Measurements from ENCODE around the gene RFFL.
A peak's percentile ranks its signal among the peaks of the same experiment; 100 is the strongest.
"Not testable (repeated sequence)": the region's sequence is repeated elsewhere in the genome, so short reads cannot be mapped to it uniquely, and the experiment has no call there.

The RFFL gene
- total RNA-seq, result 36.0 to 77.0 reads per million in 2 experiments

- DNase-seq (ENCODE audit: low read depth), result peak; percentile 81
Measured at GRCh38 chr17:35063514-35064223, at the start of gene RFFL. Gene RFFL, minus strand, starts transcription at chr17:35063707. Its CDS starts 37,154 bp downstream, at chr17:35026553.

GRCh38 chr17:35110791-35111190, 47.3 kb upstream of the RFFL start:
- not testable (repeated sequence) for DNase-seq (ENCODE audit: low read depth)

GRCh38 chr17:35104844-35105450, 41.4 kb upstream of the RFFL start:
- no peak for DNase-seq (ENCODE audit: low read depth)

GRCh38 chr17:35103271-35103670, 39.8 kb upstream of the RFFL start:
- DNase-seq (ENCODE audit: low read depth), result no peak

GRCh38 chr17:35101725-35102124, 38.2 kb upstream of the RFFL start:
- no peak for DNase-seq (ENCODE audit: low read depth)

GRCh38 chr17:35101036-35101435, 37.5 kb upstream of the RFFL start:
- no peak for DNase-seq (ENCODE audit: low read depth)

GRCh38 chr17:35099908-35100307, 36.4 kb upstream of the RFFL start:
- no peak for DNase-seq (ENCODE audit: low read depth)

GRCh38 chr17:35097776-35098175, 34.3 kb upstream of the RFFL start:
- DNase-seq (ENCODE audit: low read depth), result no peak

- DNase-seq (ENCODE audit: low read depth), result no peak
Measured at GRCh38 chr17:35095741-35096140, 32.2 kb upstream of the RFFL start.

GRCh38 chr17:35094902-35095301, 31.4 kb upstream of the RFFL start:
- no peak for DNase-seq (ENCODE audit: low read depth)

- not testable (repeated sequence) for DNase-seq (ENCODE audit: low read depth)
Measured at GRCh38 chr17:35090707-35091106, 27.2 kb upstream of the RFFL start.

- DNase-seq (ENCODE audit: low read depth), result peak; percentile 14
Measured at GRCh38 chr17:35089586-35090296, 26.2 kb upstream of the RFFL start.

GRCh38 chr17:35088881-35089585, 25.5 kb upstream of the RFFL start:
- DNase-seq (ENCODE audit: low read depth), result peak; percentile 85

GRCh38 chr17:35088356-35088880, 24.9 kb upstream of the RFFL start:
- DNase-seq (ENCODE audit: low read depth), result no peak

GRCh38 chr17:35087731-35088355, 24.3 kb upstream of the RFFL start:
- peak; percentile 3 for DNase-seq (ENCODE audit: low read depth)

- DNase-seq (ENCODE audit: low read depth), result no peak
Measured at GRCh38 chr17:35086931-35087573, 23.5 kb upstream of the RFFL start.

GRCh38 chr17:35086164-35086563, 22.7 kb upstream of the RFFL start:
- DNase-seq (ENCODE audit: low read depth), result no peak

GRCh38 chr17:35084987-35085386, 21.5 kb upstream of the RFFL start:
- no peak for DNase-seq (ENCODE audit: low read depth)

GRCh38 chr17:35083071-35083470, 19.6 kb upstream of the RFFL start:
- no peak for DNase-seq (ENCODE audit: low read depth)

- DNase-seq (ENCODE audit: low read depth), result no peak
Measured at GRCh38 chr17:35082073-35082657, 18.7 kb upstream of the RFFL start.

- no peak for DNase-seq (ENCODE audit: low read depth)
Measured at GRCh38 chr17:35081638-35082037, 18.1 kb upstream of the RFFL start.
